ENCODE measurements around the gene ABCA9.
"Not testable (repeated sequence)": the region's sequence is repeated elsewhere in the genome, so short reads cannot be mapped to it uniquely, and the experiment has no call there.

ABCA9 gene

GRCh38 chr17:68947868-68948267 is 112.9 kb downstream of the ABCA9 start:
- WGBS, 2 donors (ENCODE audit: extremely low coverage in 2 of 2, insufficient read length in 2 of 2, insufficient replicate concordance in 1 of 2) = no CpG with 5 or more reads among the region's 1 CpG
- not testable (repeated sequence) for H2AK5ac ChIP-seq (ENCODE audit: low read depth, low read length); H2BK5ac ChIP-seq (ENCODE audit: low read length)

GRCh38 chr17:68944435-68945035 is 116.2 kb downstream of the ABCA9 start:
- Histone ChIP-seq H3K4ac (ENCODE audit: low read length) (no peak overlapping the region), H4K91ac (ENCODE audit: low read depth, low read length, poor library complexity) (no peak overlapping the region), H3K9me3 (replicated peaks in 1 of 2; ENCODE audit: control insufficient read depth in 2 of 2, insufficient read depth in 1 of 2, low read depth in 1 of 2, low read length in 2 of 2) (no peaks in the 10 kb centered on the region), H3K23ac (ENCODE audit: low read depth, low read length, poor library complexity) (peak overlapping the region; percentile 5), H4K8ac (ENCODE audit: low read depth, low read length) (no peak overlapping the region), H3K27ac (replicated peaks; ENCODE audit: low read length) (no peak overlapping the region), H3K9ac (ENCODE audit: low read depth, low read length, poor library complexity) (no peak overlapping the region), H3K18ac (ENCODE audit: low read length) (no peak overlapping the region), H2AFZ (ENCODE audit: low read length) (no peak overlapping the region), H3K4me2 (ENCODE audit: insufficient read depth, low read length, poor library complexity, severe bottlenecking) (no peak overlapping the region), H2BK15ac (ENCODE audit: low read length) (no peak overlapping the region), H3K79me1 (ENCODE audit: low read depth, low read length) (no peaks in the 10 kb centered on the region), H2BK120ac (ENCODE audit: low read depth, low read length) (no peak overlapping the region), H3K4me3 (ENCODE audit: low read length in 2 of 2) (no peak overlapping the region), H2BK5ac (ENCODE audit: low read length) (no peak overlapping the region), H3K14ac (ENCODE audit: low read length) (no peak overlapping the region), H3K4me1 (ENCODE audit: control insufficient read depth in 2 of 2, insufficient read depth in 1 of 2, low read depth in 1 of 2, low read length in 2 of 2) (no peaks in the 10 kb centered on the region), H2AK5ac (ENCODE audit: low read depth, low read length) (no peak overlapping the region), H2BK12ac (ENCODE audit: low read length) (no peak overlapping the region), H3K36me3 (replicated peaks in 1 of 2; ENCODE audit: control insufficient read depth in 2 of 2, insufficient read depth in 2 of 2, low read length in 2 of 2) (no peaks in the 10 kb centered on the region), H3K27me3 (ENCODE audit: control insufficient read depth in 3 of 3, insufficient read depth in 3 of 3, low read depth in 1 of 3, low read length in 3 of 3) (no peaks in the 10 kb centered on the region)
- DNase-seq (ENCODE audit: low spot score) = no peak
- WGBS, 2 donors (ENCODE audit: extremely low coverage in 2 of 2, insufficient read length in 2 of 2, insufficient replicate concordance in 1 of 2) = no CpG with 5 or more reads among the region's 6 CpGs

More at GRCh38 chr17:68947868-68948267, 112.9 kb downstream of the ABCA9 start:
- not testable (repeated sequence) for H3K14ac ChIP-seq (ENCODE audit: low read length); H3K27me3 ChIP-seq (ENCODE audit: control insufficient read depth in 3 of 3, insufficient read depth in 3 of 3, low read depth in 1 of 3, low read length in 3 of 3); H2BK12ac ChIP-seq (ENCODE audit: low read length); H3K9me3 ChIP-seq (replicated peaks in 1 of 2; ENCODE audit: control insufficient read depth in 2 of 2, insufficient read depth in 1 of 2, low read depth in 1 of 2, low read length in 2 of 2); H3K9ac ChIP-seq (ENCODE audit: low read depth, low read length, poor library complexity); H3K36me3 ChIP-seq (replicated peaks in 1 of 2; ENCODE audit: control insufficient read depth in 2 of 2, insufficient read depth in 2 of 2, low read length in 2 of 2); H2BK120ac ChIP-seq (ENCODE audit: low read depth, low read length); H2AFZ ChIP-seq (ENCODE audit: low read length); H3K27ac ChIP-seq (replicated peaks; ENCODE audit: low read length); H3K79me1 ChIP-seq (ENCODE audit: low read depth, low read length); H2BK15ac ChIP-seq (ENCODE audit: low read length); DNase-seq (ENCODE audit: low spot score); H4K91ac ChIP-seq (ENCODE audit: low read depth, low read length, poor library complexity); H3K4me1 ChIP-seq (ENCODE audit: control insufficient read depth in 2 of 2, insufficient read depth in 1 of 2, low read depth in 1 of 2, low read length in 2 of 2); H3K23ac ChIP-seq (ENCODE audit: low read depth, low read length, poor library complexity); H4K8ac ChIP-seq (ENCODE audit: low read depth, low read length); H3K4ac ChIP-seq (ENCODE audit: low read length); H3K18ac ChIP-seq (ENCODE audit: low read length); H3K4me3 ChIP-seq (ENCODE audit: low read length in 2 of 2); H3K4me2 ChIP-seq (ENCODE audit: insufficient read depth, low read length, poor library complexity, severe bottlenecking)

- H3K9ac ChIP-seq (ENCODE audit: low read depth, low read length, poor library complexity); H3K4ac ChIP-seq (ENCODE audit: low read length); H3K27ac ChIP-seq (replicated peaks; ENCODE audit: low read length); H3K4me1 ChIP-seq (ENCODE audit: control insufficient read depth in 2 of 2, insufficient read depth in 1 of 2, low read depth in 1 of 2, low read length in 2 of 2); H3K36me3 ChIP-seq (replicated peaks in 1 of 2; ENCODE audit: control insufficient read depth in 2 of 2, insufficient read depth in 2 of 2, low read length in 2 of 2); H3K79me1 ChIP-seq (ENCODE audit: low read depth, low read length); H4K91ac ChIP-seq (ENCODE audit: low read depth, low read length, poor library complexity); H2BK15ac ChIP-seq (ENCODE audit: low read length); H3K18ac ChIP-seq (ENCODE audit: low read length); H3K4me2 ChIP-seq (ENCODE audit: insufficient read depth, low read length, poor library complexity, severe bottlenecking); H2AK5ac ChIP-seq (ENCODE audit: low read depth, low read length); H2BK120ac ChIP-seq (ENCODE audit: low read depth, low read length); H4K8ac ChIP-seq (ENCODE audit: low read depth, low read length); H3K4me3 ChIP-seq (ENCODE audit: low read length in 2 of 2); H2BK12ac ChIP-seq (ENCODE audit: low read length); DNase-seq (ENCODE audit: low spot score); H3K9me3 ChIP-seq (replicated peaks in 1 of 2; ENCODE audit: control insufficient read depth in 2 of 2, insufficient read depth in 1 of 2, low read depth in 1 of 2, low read length in 2 of 2); H2AFZ ChIP-seq (ENCODE audit: low read length); H3K14ac ChIP-seq (ENCODE audit: low read length); H2BK5ac ChIP-seq (ENCODE audit: low read length); H3K27me3 ChIP-seq (ENCODE audit: control insufficient read depth in 3 of 3, insufficient read depth in 3 of 3, low read depth in 1 of 3, low read length in 3 of 3); H3K23ac ChIP-seq (ENCODE audit: low read depth, low read length, poor library complexity): not testable (repeated sequence)
- WGBS, 2 donors (ENCODE audit: extremely low coverage in 2 of 2, insufficient read length in 2 of 2, insufficient replicate concordance in 1 of 2) = no CpG with 5 or more reads among the region's 2 CpGs
These were observed 116.9 kb downstream of the ABCA9 start for GRCh38 chr17:68943812-68944182.

- H2BK5ac ChIP-seq (ENCODE audit: low read length) = no peak overlapping the region
- H3K79me1 ChIP-seq (ENCODE audit: low read depth, low read length) = no peaks in the 10 kb centered on the region
- H3K18ac ChIP-seq (ENCODE audit: low read length) = no peak overlapping the region
- H3K4me3 ChIP-seq (ENCODE audit: low read length in 2 of 2) = no peak overlapping the region
- H3K23ac ChIP-seq (ENCODE audit: low read depth, low read length, poor library complexity) = no peak overlapping the region
- H2BK120ac ChIP-seq (ENCODE audit: low read depth, low read length) = no peak overlapping the region
- DNase-seq (ENCODE audit: low spot score) = no peak
- H3K27ac ChIP-seq (replicated peaks; ENCODE audit: low read length) = no peak overlapping the region
- H3K4me2 ChIP-seq (ENCODE audit: insufficient read depth, low read length, poor library complexity, severe bottlenecking) = no peak overlapping the region
- H3K14ac ChIP-seq (ENCODE audit: low read length) = no peak overlapping the region
- no CpG with 5 or more reads among the region's 4 CpGs for WGBS, 2 donors (ENCODE audit: extremely low coverage in 2 of 2, insufficient read length in 2 of 2, insufficient replicate concordance in 1 of 2)
- no peak overlapping the region for H4K8ac ChIP-seq (ENCODE audit: low read depth, low read length)
- no peak overlapping the region for H3K4ac ChIP-seq (ENCODE audit: low read length)
- H3K9ac ChIP-seq (ENCODE audit: low read depth, low read length, poor library complexity) = no peak overlapping the region
- no peaks in the 10 kb centered on the region for H3K4me1 ChIP-seq (ENCODE audit: control insufficient read depth in 2 of 2, insufficient read depth in 1 of 2, low read depth in 1 of 2, low read length in 2 of 2)
- H2BK15ac ChIP-seq (ENCODE audit: low read length) = no peak overlapping the region
- H2AK5ac ChIP-seq (ENCODE audit: low read depth, low read length) = no peak overlapping the region
- H3K9me3 ChIP-seq (replicated peaks in 1 of 2; ENCODE audit: control insufficient read depth in 2 of 2, insufficient read depth in 1 of 2, low read depth in 1 of 2, low read length in 2 of 2) = no peaks in the 10 kb centered on the region
- H3K36me3 ChIP-seq (replicated peaks in 1 of 2; ENCODE audit: control insufficient read depth in 2 of 2, insufficient read depth in 2 of 2, low read length in 2 of 2) = no peaks in the 10 kb centered on the region
- H3K27me3 ChIP-seq (ENCODE audit: control insufficient read depth in 3 of 3, insufficient read depth in 3 of 3, low read depth in 1 of 3, low read length in 3 of 3) = no peaks in the 10 kb centered on the region
- H4K91ac ChIP-seq (ENCODE audit: low read depth, low read length, poor library complexity) = no peak overlapping the region
- H2BK12ac ChIP-seq (ENCODE audit: low read length) = no peak overlapping the region
- H2AFZ ChIP-seq (ENCODE audit: low read length) = no peak overlapping the region
These were observed 117.5 kb downstream of the ABCA9 start for GRCh38 chr17:68943123-68943811.

Measured in neuronal stem cell (in vitro differentiated cells).